K562 (cell line): ENCODE results near the gene NME7. TPM values are rescaled to one million over a fixed set of nuclear protein-coding genes. Genes with fewer than 3 reads are reported as not detected.

Experiments used
- BHLHE40 ChIP-seq: IDR thresholded peaks from 2 replicates; pipeline ENCODE4 v1.6.1; 2011; ENCODE audit warnings: low read length, improper control_type of control experiment
- CBX8 ChIP-seq: fragments of 200-600 bp; sonication (generic); IDR thresholded peaks from 2 replicates; pipeline ENCODE4 v1.6.1; 2012; ENCODE audit warnings: borderline replicate concordance, mixed run types, low read depth, mild to moderate bottlenecking, moderate library complexity, mixed read lengths, low read length, control low read depth, inconsistent platforms; ENCODE audit not compliant: poor library complexity, severe bottlenecking; ENCODE audit errors: extremely low read depth
- ETV5 ChIP-seq: sonication (generic); formaldehyde crosslinking; IDR thresholded peaks from 2 replicates; pipeline ENCODE4 v1.4.0; 2020; ENCODE audit warnings: low read depth, mild to moderate bottlenecking, missing genetic modification reagents
- IRF2 ChIP-seq: sonication (generic); formaldehyde crosslinking; IDR thresholded peaks from 2 replicates; pipeline ENCODE4 v1.8.1; 2022; ENCODE audit warnings: mild to moderate bottlenecking, missing genetic modification reagents
- MAZ ChIP-seq, 2 experiments: fragments of 450-650 bp in 1 of 2; sonication (generic) in 1 of 2; formaldehyde crosslinking; IDR thresholded peaks in 1 of 2; conservative IDR thresholded peaks in 1 of 2; 2 replicates each; pipeline versions ENCODE4 v1.4.0 to v1.5.0; 2020; ENCODE audit warnings: mild to moderate bottlenecking in 1 of 2, missing genetic modification reagents in 1 of 2
- TEAD1 ChIP-seq, 2 experiments: fragments of 450-650 bp in 1 of 2; sonication (generic) in 1 of 2; formaldehyde crosslinking; IDR thresholded peaks; 2 replicates each; pipeline versions ENCODE4 v1.4.0 to v1.8.0; 2020 to 2022; ENCODE audit warnings: mild to moderate bottlenecking in 2 of 2, missing genetic modification reagents in 1 of 2
- ZC3H11A ChIP-seq: IDR thresholded peaks from 2 replicates; pipeline ENCODE4 v1.6.1; 2012; ENCODE audit warnings: low read depth, low read length, improper control_type of control experiment
- ZNF316 ChIP-seq: fragments of 450-650 bp; IDR thresholded peaks from 2 replicates; pipeline ENCODE4 v1.6.1; 2016
- polyA plus RNA-seq, 8 experiments: library from polyadenylated mRNA; depleted of rRNA in 4 of 8; stranded (reverse) in 5 of 8; unstranded in 3 of 8; fragments of >200 nt; fragmentation: Nextera tagmentation in 2 of 8; fragmentation: Illumina TruSeq in 1 of 8; extraction: Ambion mirVana in 2 of 8; extraction: Trizol in 1 of 8; gene quantifications; 2 replicates each; pipeline versions ENCODE4 v1.2.1 to v1.2.3, GENCODE V29; 2011 to 2014; ENCODE audit warnings: inconsistent platforms in 1 of 8, missing spikeins in 1 of 8
- total RNA-seq, 7 experiments: library from RNA; depleted of rRNA in 6 of 7; stranded (reverse); fragments of >200 nt in 6 of 7; fragmentation: Illumina TruSeq in 2 of 7; extraction: Trizol in 2 of 7; gene quantifications; 2 replicates each; pipeline versions ENCODE4 v1.2.1 to v1.2.3, GENCODE V29; 2011 to 2021; ENCODE audit warnings: low replicate concordance in 1 of 7
- TF ChIP-seq, protein P1 (sequence below): fragments of 450-650 bp; IDR thresholded peaks from 2 replicates; pipeline ENCODE4 v1.7.1; 2018; ENCODE audit warnings: mild to moderate bottlenecking, low read depth; ENCODE audit not compliant: partially characterized antibody
- TF ChIP-seq, protein P2 (sequence below): fragments of 450-650 bp; IDR thresholded peaks from 2 replicates; pipeline ENCODE4 v1.6.1; 2016; ENCODE audit warnings: borderline replicate concordance
- TF ChIP-seq, protein P3 (sequence below), 3 experiments: fragments of 200-800 bp in 1 of 3; fragments of 250-450 bp in 1 of 3; fragments of 450-650 bp in 1 of 3; sonication (Bioruptor Pico) in 1 of 3; sonication (Bioruptor generic) in 1 of 3; formaldehyde crosslinking in 1 of 3; IDR thresholded peaks; 2 replicates each; pipeline versions ENCODE4 v1.6.1 to v1.8.0; 2016 to 2022; ENCODE audit warnings: mild to moderate bottlenecking in 2 of 3, missing genetic modification characterization in 2 of 3, missing compliant biosample characterization in 1 of 3, moderate library complexity in 1 of 3
- TF ChIP-seq, protein P4 (sequence below): fragments of 250-450 bp; sonication (Bioruptor Pico); IDR thresholded peaks from 2 replicates; pipeline ENCODE4 v1.9.0; 2021; ENCODE audit warnings: mild to moderate bottlenecking
- TF ChIP-seq, protein P5 (sequence below): fragments of 250-450 bp; sonication (Bioruptor Pico); IDR thresholded peaks from 2 replicates; pipeline ENCODE4 v1.5.0; 2022; ENCODE audit warnings: mild to moderate bottlenecking

NME7 gene
- total and polyA plus RNA-seq, 9 of the 15 experiments (the other 6 are each of a cell fraction or from before 2014, with no cell fraction given): 7.9 to 43.2 (median 23.9) TPM

DNA sequence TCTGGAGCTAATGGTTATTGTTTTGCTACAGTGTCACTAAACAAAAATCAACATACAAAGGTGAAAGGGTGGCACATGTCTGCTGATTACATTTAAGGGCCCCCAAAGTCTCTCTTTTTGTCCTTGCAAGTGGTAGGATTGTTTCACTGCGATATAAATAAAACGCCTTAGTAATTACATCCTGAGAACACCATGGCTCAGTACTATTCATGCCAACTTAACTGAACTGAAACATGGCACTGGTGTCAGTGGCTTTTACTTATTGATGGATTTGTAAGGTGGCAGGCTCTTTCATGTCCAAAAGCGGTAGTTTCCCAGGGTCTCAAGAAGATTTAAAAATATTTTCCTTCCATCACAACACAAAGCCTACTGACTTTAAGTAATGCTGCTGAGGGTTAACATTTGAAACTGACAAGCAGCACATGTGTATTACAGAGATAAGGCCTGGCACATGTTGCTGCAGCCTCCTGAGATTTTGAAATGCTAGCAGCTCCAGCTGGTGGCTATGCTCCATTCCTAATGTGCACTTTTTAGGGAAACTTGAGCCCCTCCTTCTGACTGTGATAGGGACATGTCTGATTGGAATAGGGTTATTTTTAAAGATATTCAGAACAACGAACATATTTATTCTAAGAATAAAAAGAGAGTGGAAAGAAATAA is 174.3 kb downstream of the NME7 start (continued):
- TF ChIP-seq, protein P1, sequence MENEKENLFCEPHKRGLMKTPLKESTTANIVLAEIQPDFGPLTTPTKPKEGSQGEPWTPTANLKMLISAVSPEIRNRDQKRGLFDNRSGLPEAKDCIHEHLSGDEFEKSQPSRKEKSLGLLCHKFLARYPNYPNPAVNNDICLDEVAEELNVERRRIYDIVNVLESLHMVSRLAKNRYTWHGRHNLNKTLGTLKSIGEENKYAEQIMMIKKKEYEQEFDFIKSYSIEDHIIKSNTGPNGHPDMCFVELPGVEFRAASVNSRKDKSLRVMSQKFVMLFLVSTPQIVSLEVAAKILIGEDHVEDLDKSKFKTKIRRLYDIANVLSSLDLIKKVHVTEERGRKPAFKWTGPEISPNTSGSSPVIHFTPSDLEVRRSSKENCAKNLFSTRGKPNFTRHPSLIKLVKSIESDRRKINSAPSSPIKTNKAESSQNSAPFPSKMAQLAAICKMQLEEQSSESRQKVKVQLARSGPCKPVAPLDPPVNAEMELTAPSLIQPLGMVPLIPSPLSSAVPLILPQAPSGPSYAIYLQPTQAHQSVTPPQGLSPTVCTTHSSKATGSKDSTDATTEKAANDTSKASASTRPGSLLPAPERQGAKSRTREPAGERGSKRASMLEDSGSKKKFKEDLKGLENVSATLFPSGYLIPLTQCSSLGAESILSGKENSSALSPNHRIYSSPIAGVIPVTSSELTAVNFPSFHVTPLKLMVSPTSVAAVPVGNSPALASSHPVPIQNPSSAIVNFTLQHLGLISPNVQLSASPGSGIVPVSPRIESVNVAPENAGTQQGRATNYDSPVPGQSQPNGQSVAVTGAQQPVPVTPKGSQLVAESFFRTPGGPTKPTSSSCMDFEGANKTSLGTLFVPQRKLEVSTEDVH: no peak
- TF ChIP-seq IRF2 (no peak), CBX8 (no peak), ZC3H11A (no peak), MAZ (CRISPR knock-in tag; conservative IDR thresholded peaks at IDR 0.05 in 1 of 2, IDR thresholded peaks at IDR 0.05 in 1 of 2) (0 out of 4 replicates have a peak, but pooled peaks of 1 of the 2 experiments have one; percentile 15), BHLHE40 (peak; percentile 98), ETV5 (no peak), TEAD1 (CRISPR knock-in tag; IDR thresholded peaks at IDR 0.05) (no peak), ZNF316 (no peak)
- TF ChIP-seq, protein P2, sequence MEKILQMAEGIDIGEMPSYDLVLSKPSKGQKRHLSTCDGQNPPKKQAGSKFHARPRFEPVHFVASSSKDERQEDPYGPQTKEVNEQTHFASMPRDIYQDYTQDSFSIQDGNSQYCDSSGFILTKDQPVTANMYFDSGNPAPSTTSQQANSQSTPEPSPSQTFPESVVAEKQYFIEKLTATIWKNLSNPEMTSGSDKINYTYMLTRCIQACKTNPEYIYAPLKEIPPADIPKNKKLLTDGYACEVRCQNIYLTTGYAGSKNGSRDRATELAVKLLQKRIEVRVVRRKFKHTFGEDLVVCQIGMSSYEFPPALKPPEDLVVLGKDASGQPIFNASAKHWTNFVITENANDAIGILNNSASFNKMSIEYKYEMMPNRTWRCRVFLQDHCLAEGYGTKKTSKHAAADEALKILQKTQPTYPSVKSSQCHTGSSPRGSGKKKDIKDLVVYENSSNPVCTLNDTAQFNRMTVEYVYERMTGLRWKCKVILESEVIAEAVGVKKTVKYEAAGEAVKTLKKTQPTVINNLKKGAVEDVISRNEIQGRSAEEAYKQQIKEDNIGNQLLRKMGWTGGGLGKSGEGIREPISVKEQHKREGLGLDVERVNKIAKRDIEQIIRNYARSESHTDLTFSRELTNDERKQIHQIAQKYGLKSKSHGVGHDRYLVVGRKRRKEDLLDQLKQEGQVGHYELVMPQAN: no peak
- TF ChIP-seq, protein P3, sequence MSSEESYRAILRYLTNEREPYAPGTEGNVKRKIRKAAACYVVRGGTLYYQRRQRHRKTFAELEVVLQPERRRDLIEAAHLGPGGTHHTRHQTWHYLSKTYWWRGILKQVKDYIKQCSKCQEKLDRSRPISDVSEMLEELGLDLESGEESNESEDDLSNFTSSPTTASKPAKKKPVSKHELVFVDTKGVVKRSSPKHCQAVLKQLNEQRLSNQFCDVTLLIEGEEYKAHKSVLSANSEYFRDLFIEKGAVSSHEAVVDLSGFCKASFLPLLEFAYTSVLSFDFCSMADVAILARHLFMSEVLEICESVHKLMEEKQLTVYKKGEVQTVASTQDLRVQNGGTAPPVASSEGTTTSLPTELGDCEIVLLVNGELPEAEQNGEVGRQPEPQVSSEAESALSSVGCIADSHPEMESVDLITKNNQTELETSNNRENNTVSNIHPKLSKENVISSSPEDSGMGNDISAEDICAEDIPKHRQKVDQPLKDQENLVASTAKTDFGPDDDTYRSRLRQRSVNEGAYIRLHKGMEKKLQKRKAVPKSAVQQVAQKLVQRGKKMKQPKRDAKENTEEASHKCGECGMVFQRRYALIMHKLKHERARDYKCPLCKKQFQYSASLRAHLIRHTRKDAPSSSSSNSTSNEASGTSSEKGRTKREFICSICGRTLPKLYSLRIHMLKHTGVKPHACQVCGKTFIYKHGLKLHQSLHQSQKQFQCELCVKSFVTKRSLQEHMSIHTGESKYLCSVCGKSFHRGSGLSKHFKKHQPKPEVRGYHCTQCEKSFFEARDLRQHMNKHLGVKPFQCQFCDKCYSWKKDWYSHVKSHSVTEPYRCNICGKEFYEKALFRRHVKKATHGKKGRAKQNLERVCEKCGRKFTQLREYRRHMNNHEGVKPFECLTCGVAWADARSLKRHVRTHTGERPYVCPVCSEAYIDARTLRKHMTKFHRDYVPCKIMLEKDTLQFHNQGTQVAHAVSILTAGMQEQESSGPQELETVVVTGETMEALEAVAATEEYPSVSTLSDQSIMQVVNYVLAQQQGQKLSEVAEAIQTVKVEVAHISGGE (CRISPR knock-in tag; IDR thresholded peaks at IDR 0.05): no peak
- TF ChIP-seq, protein P4, sequence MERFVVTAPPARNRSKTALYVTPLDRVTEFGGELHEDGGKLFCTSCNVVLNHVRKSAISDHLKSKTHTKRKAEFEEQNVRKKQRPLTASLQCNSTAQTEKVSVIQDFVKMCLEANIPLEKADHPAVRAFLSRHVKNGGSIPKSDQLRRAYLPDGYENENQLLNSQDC (CRISPR knock-in tag): no peak
- TF ChIP-seq, protein P5, sequence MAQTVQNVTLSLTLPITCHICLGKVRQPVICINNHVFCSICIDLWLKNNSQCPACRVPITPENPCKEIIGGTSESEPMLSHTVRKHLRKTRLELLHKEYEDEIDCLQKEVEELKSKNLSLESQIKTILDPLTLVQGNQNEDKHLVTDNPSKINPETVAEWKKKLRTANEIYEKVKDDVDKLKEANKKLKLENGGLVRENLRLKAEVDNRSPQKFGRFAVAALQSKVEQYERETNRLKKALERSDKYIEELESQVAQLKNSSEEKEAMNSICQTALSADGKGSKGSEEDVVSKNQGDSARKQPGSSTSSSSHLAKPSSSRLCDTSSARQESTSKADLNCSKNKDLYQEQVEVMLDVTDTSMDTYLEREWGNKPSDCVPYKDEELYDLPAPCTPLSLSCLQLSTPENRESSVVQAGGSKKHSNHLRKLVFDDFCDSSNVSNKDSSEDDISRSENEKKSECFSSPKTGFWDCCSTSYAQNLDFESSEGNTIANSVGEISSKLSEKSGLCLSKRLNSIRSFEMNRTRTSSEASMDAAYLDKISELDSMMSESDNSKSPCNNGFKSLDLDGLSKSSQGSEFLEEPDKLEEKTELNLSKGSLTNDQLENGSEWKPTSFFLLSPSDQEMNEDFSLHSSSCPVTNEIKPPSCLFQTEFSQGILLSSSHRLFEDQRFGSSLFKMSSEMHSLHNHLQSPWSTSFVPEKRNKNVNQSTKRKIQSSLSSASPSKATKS (CRISPR knock-in tag): no peak
